T-helper 2 cell (primary cell): Measurements from ENCODE around the gene KIF25.
A peak's percentile ranks its signal among the peaks of the same experiment; 100 is the strongest.

ENCODE experiments used
- DNase-seq, 5 experiments: peaks; one replicate each; pipeline versions ENCODE4 v3.0.0 to v3.0.0-alpha.2; 2012 to 2022

KIF25 gene

DNA sequence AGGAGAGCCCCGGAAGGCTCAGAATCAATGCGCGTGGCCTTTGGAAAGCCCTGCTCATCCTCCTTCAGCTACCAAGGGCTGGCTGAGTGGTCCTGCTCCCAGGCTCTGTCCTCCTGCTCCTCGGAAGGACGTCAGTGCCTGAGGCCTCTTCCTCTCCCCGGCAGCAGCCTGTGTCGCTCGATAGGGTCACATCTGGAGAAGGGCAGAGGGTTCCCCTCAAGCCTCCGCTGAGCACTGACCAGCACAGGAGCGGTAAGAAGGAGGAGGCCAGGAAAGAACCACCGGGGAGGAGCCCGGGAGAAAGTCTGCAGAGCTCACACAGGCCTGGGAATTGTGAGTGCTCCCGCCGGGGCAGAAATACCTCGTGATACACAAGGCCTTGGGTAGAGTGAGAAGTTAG, 21.2 kb downstream of the KIF25 start:
- no peak for DNase-seq

DNA sequence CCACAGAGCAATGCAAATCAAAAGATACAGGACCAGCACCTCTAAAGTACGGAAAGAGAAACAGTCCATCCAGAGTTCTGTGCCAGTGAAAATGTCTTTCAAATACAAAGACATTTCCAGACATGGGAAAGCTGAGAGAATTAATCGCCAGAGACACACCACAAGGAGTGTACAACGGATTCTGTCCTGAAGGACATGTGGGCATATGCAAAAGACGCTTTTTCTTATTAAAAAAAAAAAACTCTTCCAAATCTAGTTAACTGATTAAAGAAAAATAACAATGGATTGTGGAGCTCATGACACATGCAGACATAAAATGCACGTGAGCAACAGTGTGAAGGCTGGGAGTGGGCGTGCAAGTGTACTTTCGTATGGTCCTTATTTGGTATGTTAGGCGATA, 22.8 kb downstream of the KIF25 start:
- no peak for DNase-seq

DNA sequence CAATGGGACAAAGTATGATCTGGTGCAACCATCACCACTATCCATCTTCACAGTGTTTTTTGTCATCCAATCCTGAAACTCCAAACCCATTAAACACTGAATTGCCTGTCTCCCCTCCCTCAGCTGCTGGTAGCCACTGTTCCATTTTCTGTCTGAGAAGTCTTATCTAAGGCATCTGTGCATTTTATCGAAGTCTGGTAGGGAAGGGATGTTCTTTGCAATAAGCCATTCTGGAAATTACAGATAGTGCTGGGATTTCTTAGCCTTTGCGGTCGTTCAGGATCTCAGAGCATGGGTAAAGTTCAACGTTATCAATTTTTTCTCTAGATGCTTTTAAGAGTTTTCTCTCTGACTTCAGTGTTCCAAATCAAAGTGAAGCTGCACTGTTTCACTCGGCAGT, 24.1 kb downstream of the KIF25 start:
- no peak for DNase-seq

DNA sequence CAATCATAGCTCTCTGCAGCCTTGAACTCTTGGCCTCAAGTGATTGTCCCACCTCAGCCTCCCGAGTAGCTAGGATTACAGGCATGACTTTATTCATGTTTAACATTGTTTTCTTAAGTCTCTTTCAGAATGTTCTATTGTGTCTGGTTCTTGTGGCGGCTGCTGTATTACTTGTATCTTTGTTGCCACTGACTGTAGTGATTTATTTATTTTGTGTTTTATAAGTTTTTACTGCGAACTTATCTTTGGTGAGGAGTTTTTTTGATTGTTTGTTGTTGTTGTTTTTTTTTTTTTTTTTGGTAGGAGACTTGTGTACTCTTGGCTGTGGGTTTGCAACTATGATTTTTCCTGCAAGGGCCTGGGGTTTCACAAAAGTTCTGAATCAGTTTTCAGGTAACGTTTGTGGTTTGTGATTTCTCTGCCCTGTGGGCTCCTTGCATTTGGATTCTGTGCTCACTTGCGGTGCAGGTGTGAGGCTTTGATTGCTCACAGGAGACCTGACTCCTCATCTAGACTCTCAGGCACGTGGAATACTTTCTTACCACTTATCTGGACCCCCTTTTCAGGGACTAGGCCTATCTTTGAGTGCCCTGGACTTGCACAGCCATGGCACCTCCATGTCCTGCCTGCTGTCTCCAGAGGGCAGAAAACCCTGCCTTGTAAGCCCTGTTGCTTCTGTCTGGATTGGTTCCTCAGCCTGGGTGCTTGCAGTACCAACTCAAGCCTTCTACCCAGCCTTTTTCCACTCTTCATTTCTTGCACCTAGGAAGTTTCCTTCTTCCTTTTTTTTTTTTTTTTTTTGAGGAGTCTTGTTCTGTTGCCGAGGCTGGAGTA, 25.2 kb downstream of the KIF25 start:
- DNase-seq: no peak

DNA sequence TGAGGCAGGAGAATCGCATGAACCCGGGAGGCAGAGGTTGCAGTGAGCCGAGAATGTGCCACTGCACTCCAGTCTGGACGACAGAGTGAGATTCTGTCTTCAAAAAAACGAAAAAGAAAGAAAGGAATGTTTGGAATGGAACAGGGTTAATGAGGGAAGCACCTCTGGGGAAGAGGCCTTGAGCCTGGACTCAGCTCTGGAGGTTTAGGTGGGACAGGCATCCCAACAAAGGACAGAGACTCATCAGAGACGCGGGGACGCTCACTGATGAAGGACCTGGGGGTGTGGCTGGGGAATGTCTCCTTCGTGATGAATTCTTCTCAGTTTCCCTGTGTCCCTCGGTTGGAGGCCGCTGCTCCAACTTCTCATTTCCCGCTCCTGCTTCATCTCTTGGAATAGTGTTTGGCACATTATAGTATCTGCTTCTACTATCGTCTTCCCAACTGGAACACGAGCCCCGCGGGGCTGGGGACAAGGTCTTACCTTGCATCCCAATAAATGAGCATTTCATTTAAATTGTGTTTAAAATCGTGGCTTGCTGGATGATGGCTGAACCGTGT, 27.6 kb downstream of the KIF25 start:
- DNase-seq: no peak

DNA sequence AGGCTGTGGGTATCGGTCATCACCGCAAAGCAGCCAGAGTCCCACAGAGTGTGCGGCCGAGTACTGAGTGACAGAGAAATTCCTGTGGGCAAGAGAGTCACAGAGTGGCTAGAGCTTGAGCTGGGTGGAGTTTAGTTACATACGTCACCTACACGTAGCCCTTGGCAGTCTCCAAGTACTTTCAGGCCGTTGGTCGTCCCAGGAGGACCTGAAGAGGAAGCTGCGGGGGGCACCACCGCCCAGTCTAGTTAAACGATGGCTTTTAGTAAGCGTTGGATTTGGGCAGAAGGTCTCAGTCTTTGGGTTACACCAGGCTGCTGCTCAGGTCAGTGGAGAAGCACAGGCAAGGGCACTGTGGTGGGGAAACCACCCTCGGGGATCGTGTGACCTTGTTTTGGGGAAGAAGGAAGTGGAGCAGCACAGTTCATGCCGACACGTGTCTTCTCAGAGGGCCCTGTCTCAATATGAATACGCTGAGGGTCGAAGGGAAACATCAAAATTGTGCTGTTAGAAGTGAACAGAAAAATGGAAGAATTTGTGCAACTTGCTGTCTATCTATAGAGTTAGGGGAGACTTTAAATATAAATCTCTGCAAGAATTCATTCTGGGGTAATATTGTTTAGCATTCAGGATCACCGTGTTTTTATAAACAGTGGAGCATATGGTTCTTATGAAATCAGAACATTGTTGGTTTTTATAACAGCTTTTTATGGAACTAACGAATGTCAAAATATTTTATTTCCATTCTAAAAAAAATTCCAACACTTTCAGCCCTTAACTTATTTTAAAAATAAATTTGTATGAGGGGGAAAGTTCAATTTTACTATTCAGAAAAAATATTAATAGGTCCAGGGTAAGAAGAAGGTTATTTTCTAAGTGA, 28.6 kb downstream of the KIF25 start:
- DNase-seq: no peak

DNA sequence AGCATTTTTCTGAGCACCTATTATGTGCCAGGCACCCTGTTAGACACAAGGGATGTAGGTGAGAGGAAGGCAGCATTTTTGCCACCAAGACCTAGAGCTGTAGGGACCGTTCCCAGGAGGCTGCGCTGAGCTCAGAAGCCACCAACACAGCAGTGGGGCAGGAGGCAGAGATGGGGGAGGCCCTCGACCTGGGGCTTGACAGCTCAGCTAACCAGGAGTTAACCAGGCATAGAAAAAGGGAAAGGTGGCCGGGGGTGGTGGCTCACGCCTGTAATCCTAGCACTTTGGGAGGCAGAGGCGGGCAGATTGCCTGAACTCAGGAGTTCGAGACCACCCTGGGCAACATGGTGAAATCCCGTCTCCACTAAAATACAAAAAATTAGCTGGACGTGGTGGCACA, 29.5 kb downstream of the KIF25 start:
- DNase-seq: no peak

DNA sequence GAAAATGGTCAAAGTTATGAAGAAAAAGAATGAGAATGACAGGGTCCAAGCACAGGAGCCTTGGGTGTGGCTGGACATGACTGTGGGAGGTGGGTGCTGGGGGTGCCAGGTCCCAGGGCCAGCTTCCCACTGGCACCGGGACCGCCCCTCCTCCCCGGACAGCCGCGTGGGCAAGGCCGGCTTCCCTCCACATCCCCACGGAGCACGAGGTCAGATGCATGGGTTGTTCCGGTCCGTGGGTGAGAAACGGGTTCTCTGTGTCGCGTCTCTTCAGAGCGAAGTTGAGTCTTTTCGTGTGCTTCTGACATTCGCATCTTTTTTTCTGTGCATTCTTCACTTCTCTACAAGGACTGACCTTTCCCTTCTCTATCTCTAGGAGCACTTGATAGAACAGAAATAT, 30.1 kb downstream of the KIF25 start:
- no peak for DNase-seq

DNA sequence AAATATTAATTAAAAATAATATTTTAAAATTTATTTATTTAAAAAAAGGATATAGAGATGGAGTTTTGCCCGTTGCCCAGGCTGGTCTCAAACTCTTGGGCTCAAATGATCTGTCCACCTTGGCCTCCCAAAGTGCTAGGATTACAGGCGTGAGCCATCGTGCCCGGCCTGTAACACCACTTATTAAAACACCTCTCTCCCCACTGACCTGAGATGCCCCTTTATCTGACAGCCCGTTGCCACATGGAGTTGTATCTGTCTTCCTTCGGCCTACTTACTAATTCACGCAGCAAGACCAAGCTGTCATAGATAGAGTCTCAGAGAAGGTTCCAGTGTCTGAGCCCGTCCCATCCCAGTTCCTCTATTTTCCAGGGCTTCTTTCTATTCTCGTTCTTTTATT, 30.7 kb downstream of the KIF25 start:
- DNase-seq: no peak

DNA sequence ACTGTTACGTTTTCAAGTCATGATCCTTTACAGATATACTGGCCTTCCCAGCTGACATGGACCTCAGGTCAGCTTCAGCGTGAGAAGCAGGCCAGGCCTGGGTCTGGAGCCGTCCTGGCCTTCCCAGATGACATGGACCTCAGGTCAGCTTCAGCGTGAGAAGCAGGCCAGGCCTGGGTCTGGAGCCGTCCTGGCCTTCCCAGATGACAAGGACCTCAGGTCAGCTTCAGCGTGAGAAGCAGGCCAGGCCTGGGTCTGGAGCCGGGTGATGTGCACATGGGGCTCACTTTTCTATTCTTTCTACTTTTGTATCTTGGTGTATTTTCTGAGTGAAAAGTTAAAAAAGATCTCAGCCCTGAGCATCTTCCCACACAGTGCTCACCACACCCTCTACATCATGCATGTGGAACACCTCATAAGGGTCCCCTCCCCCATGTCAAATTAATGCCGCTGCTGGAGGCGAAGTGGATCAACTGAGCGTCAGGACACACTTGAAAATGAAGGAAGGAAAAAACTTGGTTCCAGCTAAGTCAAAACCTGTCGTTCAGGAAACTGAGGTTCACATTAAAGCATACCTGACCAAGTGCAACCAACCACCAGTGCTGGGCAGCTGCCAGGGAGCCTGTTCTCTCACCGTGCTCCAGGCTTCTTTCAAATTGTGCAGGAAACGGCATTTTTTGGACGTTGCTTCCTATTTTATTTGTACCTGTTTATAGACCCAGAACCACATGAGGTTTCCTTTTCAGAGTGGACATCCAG, 32.2 kb downstream of the KIF25 start:
- no peak for DNase-seq

DNA sequence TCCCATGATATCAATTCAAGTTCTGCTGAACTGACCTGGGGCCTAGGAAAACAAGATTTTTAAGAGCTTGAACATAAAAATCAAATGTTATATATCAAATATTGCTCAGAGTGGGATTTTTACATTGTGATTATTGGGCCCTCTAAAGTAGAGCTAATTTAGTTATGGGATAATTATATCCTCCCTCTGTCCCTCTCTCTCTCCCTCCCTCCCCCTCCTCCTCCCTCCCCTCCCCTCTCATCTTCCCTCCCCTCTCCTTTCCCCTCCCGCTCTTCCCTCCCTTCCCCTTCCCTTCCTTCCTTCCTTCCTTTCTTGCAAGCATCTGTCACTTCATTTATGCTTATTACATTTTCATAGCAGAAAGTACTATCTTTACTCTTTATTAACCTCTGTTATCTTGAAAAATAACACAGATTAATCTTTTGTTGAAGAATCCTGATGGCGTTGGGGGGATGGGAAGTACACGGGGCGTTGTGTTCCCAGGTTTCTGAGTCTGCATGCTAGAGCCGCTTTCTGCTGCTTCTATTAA, 32.8 kb downstream of the KIF25 start:
- DNase-seq: no peak

DNA sequence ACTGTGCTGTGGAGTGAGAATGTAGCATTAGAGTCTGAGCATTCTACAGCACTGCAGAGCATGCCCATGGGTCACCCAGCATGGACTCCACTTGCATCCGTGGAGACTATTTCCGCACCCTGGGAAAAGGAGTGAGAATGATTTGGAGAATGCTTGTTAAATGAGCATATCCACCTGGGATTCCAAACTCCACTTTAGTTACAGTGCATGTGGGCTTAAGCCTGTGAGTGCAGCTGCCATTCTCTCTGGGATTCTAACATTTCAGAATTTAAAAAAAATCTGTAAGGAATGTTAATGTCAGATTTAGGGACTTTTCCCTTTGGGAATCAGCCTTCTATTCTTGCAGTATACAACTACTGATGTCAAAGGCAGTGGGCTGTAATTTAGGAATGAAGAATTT, 33.4 kb downstream of the KIF25 start:
- no peak for DNase-seq

DNA sequence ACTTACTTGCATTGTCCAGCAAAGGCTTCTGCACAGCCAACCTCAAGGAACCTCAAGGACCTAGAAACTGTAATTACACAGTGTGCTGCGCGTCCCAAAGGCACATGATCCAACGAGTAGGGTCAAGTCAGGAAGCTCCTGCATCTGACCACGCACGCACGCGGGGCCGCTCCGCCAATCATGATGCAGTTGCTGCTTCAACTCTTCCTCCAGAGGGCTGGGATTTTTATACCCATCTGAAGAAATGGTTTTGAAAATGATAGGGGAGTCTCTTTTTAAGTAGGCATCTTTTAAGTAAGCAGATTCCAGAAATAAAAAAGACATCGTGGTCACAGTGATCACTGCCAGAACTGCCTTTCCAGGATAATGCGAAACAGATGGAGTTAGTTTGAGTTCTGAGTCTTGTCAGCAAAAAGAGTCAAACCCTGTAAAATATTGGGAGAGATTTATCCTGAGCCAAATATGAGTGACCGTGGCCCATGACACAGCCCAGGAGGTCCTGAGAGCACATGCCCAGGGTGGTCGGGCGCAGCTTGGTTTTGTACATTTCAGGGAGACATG, 34.0 kb downstream of the KIF25 start:
- no peak for DNase-seq

DNA sequence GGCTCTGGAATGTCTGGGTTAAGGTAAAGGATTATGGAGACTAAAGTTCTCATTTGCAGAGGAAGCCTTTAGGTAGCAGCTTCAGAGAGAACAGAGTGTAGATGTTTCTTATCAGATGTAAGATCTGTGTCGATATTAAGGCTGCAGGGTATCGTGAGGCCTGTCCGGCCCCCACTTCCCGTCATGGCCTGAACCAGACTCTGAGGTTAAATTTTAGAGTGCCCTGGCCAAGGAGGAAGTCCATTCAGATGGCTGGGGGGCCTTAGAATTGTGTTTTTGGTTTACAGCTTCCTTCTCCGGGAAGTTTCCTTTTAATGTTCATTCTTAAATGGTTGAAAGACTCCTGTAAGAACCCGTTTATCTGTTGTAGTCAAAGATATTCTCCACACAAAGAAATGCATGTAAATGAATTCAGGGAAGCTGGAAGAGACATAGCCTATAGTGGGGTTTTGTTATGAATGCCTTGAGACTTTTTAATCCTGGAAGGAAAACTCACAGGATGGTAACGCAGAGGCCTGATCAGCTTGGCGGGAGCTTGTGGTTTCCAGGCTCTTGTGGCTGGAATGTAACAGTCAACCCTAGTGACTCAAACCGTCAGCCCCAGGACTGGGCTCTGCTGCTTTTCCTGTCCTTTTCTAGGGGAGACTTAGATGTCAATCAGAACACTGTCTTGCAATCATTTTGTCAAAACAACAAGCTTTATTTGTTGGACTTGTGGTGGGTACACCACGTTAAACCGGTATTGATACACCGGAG, 34.7 kb downstream of the KIF25 start:
- DNase-seq: peak in 1 of 5 experiments; percentile 9

DNA sequence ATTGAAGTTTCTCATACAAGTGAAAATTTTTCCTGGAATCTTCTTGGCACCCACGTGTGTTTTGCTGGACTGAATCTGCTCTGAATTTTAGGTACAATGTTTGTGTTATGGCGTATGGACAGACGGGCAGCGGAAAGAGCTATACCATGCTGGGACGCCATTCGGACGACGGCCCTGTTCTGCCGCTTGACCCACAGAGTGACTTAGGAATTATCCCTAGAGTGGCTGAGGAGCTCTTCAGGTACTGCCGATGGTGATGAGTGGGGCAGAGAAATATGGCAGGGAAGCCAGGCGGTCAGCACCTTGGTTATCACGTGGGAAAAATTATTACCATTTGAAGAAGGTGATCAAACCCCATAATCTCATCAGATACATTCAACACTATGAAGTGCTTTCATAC, 36.3 kb downstream of the KIF25 start:
- DNase-seq: no peak

DNA sequence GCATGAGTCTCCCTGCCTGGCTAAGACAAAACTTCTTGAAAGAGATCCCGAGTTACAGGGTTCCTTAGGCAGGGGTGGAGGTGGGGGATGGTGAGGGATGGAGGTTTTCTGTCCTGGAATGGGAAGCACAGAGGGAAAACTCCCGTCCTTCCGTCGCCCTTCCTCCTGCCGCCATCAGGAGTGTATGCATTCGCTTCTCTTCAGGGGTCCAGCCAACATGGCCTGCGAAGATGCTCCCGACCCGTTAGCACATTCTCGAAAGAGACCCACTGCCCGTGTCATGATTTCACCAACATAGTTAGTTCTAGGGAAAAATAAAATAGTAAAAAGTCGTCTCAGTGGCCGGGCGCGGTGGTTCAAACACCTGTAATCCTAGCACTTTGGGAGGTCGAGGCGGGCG, 37.1 kb downstream of the KIF25 start:
- no peak for DNase-seq

DNA sequence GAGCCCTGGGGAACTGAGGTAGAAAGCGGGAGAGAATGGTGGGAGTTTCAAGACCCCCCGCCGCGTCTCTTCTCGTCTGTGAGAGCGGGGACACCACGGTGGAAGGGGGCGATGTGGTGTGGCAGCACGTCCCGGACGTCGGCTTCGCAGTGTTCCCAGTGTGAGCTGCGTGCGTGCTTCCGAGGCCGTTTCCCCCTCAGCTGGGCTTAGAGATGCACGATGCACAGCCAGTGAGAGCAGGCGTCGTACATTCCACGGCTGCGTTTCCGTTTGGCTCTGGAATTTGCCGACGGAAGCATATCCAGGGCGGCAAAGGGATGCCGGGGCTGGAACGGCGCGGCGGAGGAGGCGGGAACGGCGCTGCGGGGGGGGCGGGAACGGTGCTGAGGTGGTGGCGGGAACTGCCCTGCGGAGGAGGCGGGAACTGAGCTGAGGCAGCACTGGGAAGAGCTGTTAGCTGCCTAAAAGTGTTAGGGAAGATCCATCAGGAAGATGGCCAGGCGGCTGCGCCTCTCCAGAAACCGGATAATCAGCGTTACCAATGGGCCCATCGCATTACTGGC, 37.7 kb downstream of the KIF25 start:
- peak in 1 of 5 experiments; percentile 14 for DNase-seq

DNA sequence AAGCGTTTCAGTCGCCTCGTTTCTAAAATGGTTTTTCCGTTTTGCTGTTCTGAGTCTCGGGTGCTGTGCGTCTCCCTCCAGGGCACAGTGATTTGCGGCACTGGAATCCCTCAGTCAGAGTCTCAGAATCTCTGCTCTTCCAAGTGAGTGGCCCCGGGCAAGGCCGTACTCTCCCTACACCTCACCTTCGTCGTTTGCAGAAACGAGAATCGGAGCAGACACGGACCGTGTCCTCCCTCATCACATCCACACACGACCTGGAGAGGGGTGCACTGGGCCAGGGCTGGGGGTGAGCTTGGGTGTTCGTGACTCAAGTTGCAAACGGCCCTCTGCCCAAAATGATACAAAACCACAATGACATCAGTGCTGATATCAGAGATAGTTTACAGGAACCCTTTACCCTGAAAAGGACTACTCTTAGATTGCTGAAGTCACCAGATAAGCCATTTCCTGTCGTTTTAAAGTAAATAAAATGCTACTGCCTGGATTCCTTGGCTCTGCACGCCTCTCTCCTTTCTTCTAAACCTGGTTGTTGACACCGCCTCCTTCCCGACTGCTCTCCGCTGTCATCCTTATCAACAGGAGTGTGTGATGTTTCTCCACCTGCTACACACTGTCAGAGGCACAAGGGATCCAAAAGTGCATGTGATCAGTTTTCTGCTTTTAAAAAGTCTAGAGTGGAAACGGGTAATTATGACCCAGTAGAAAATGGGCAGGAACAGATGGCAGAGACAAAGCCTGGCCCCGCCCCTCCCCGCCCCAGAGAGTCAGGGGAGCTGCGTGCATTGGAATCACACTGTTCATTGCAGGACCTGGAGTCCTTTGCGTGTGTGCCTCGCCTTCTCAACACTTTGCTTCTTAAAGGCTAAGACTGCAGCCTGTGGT, 38.4 kb downstream of the KIF25 start:
- peak in 1 of 5 experiments; percentile 84 for DNase-seq

DNA sequence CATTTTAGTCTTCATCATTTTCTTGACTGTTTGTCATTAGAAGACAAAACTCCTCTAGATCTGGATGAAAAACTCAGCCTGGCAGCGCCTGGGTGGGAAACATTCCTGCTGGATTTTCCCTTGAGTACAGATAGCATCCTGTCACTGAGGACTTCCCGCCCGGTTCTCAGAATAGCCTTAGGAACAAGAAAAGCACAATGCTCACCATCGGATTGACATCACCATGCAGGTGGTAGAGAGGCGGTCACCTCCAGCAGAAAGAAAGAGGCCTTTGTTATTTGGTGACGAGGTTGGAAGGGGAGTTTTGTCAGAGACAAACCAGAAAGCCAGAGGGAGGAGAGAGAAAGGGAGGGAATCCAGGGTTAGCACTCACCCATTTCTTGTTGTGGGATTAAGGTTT, 39.8 kb downstream of the KIF25 start:
- DNase-seq: no peak

DNA sequence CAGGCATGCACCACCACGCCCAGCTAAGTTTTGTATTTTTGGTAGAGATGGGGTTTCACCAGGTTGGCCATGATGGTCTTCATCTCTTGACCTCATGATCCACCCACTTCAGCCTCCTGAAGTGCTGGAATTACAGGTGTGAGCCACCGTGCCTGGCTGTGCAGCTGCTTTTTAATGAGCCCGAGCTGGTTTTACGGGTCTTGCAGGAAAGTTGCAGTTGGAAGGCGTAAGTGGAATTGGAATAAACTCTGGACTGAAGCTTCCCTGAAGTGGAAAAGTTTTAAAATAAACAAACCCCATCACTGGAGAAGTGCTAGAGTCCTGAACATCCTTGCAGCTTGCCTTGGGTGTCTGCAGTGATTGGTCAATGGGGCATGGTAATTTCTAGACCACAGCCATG, 40.4 kb downstream of the KIF25 start:
- DNase-seq: no peak
